ENCODE data around the gene ACKR1.

Gene ACKR1

GRCh38 chr1:159239551-159240220 lies 35.0 kb downstream of the ACKR1 start:
- H4K8ac ChIP-seq (ENCODE audit: low read length), result no peak overlapping the region
- H2BK120ac ChIP-seq (ENCODE audit: low read depth, low read length), result no peak overlapping the region
- no peak overlapping the region for H3K9ac ChIP-seq (ENCODE audit: low read length)
- H3K27ac ChIP-seq (ENCODE audit: low read length, poor library complexity, severe bottlenecking), result no peak overlapping the region
- no peak overlapping the region for H2AK5ac ChIP-seq (ENCODE audit: low read length, severe bottlenecking)
- no peaks in the 10 kb centered on the region for H3K4me1 ChIP-seq (ENCODE audit: control insufficient read depth, insufficient read depth, low read depth, low read length)
- H2BK12ac ChIP-seq (ENCODE audit: low read length in 2 of 2), result no peak overlapping the region
- H2BK15ac ChIP-seq (ENCODE audit: low read depth, poor library complexity, severe bottlenecking), result no peak overlapping the region
- H3K36me3 ChIP-seq (ENCODE audit: control insufficient read depth in 1 of 2, insufficient read depth in 2 of 2, low read depth in 1 of 2, low read length in 2 of 2), result no peaks in the 10 kb centered on the region
- no peaks in the 10 kb centered on the region for H3K79me1 ChIP-seq (replicated peaks; ENCODE audit: low read length, poor library complexity, severe bottlenecking)
- no peaks in the 10 kb centered on the region for H3K27me3 ChIP-seq (ENCODE audit: control insufficient read depth in 1 of 2, insufficient read depth in 1 of 2, low read length in 2 of 2)
- 42% methylated on average over 3 of the region's 4 CpGs for WGBS
- H3K4ac ChIP-seq (ENCODE audit: low read depth in 1 of 2, low read length in 2 of 2), result no peak overlapping the region
- no peak overlapping the region for H3K4me3 ChIP-seq (ENCODE audit: insufficient read depth in 1 of 2, low read depth in 1 of 2, low read length in 2 of 2)
- no peak overlapping the region for H3K18ac ChIP-seq (ENCODE audit: low read depth in 1 of 2, low read length in 2 of 2)
- H2AFZ ChIP-seq (ENCODE audit: low read depth, low read length), result no peak overlapping the region
- no peak overlapping the region for H4K91ac ChIP-seq (ENCODE audit: low read length)
- H3K9me3 ChIP-seq (ENCODE audit: control insufficient read depth, low read length), result peaks cover 6% of the 10 kb centered on the region
- H3K4me2 ChIP-seq (ENCODE audit: low read length, poor library complexity, severe bottlenecking), result no peak overlapping the region
- no peak overlapping the region for H2BK5ac ChIP-seq (ENCODE audit: low read depth, low read length, poor library complexity, severe bottlenecking)
- H3K23ac ChIP-seq (ENCODE audit: low read length in 2 of 2), result no peak overlapping the region
- H3K14ac ChIP-seq (ENCODE audit: low read length in 2 of 2), result no peak overlapping the region
- no peak for DNase-seq

GRCh38 chr1:159247266-159247665 lies 42.6 kb downstream of the ACKR1 start:
- no peak overlapping the region for H4K91ac ChIP-seq (ENCODE audit: low read length)
- H2BK15ac ChIP-seq (ENCODE audit: low read depth, poor library complexity, severe bottlenecking), result no peak overlapping the region
- H3K9me3 ChIP-seq (ENCODE audit: control insufficient read depth, low read length), result peaks cover 41% of the 10 kb centered on the region
- H2BK12ac ChIP-seq (ENCODE audit: low read length in 2 of 2), result no peak overlapping the region
- H3K18ac ChIP-seq (ENCODE audit: low read depth in 1 of 2, low read length in 2 of 2), result no peak overlapping the region
- H3K27me3 ChIP-seq (ENCODE audit: control insufficient read depth in 1 of 2, insufficient read depth in 1 of 2, low read length in 2 of 2), result no peaks in the 10 kb centered on the region
- H3K14ac ChIP-seq (ENCODE audit: low read length in 2 of 2), result no peak overlapping the region
- WGBS, result 92% methylated on average over 3 of the region's 3 CpGs
- no peak for DNase-seq
- H3K79me1 ChIP-seq (replicated peaks; ENCODE audit: low read length, poor library complexity, severe bottlenecking), result no peaks in the 10 kb centered on the region
- no peak overlapping the region for H2BK120ac ChIP-seq (ENCODE audit: low read depth, low read length)
- H2BK5ac ChIP-seq (ENCODE audit: low read depth, low read length, poor library complexity, severe bottlenecking), result no peak overlapping the region
- H3K36me3 ChIP-seq (ENCODE audit: control insufficient read depth in 1 of 2, insufficient read depth in 2 of 2, low read depth in 1 of 2, low read length in 2 of 2), result no peaks in the 10 kb centered on the region
- no peak overlapping the region for H3K9ac ChIP-seq (ENCODE audit: low read length)
- H3K23ac ChIP-seq (ENCODE audit: low read length in 2 of 2), result no peak overlapping the region
- H2AK5ac ChIP-seq (ENCODE audit: low read length, severe bottlenecking), result no peak overlapping the region
- H3K4ac ChIP-seq (ENCODE audit: low read depth in 1 of 2, low read length in 2 of 2), result no peak overlapping the region
- no peak overlapping the region for H3K4me3 ChIP-seq (ENCODE audit: insufficient read depth in 1 of 2, low read depth in 1 of 2, low read length in 2 of 2)
- no peak overlapping the region for H4K8ac ChIP-seq (ENCODE audit: low read length)
- H3K27ac ChIP-seq (ENCODE audit: low read length, poor library complexity, severe bottlenecking), result no peak overlapping the region
- no peak overlapping the region for H3K4me2 ChIP-seq (ENCODE audit: low read length, poor library complexity, severe bottlenecking)
- no peak overlapping the region for H2AFZ ChIP-seq (ENCODE audit: low read depth, low read length)
- H3K4me1 ChIP-seq (ENCODE audit: control insufficient read depth, insufficient read depth, low read depth, low read length), result no peaks in the 10 kb centered on the region

- 33% methylated on average over 1 of the region's 1 CpG for WGBS
- peaks cover 41% of the 10 kb centered on the region for H3K9me3 ChIP-seq (ENCODE audit: control insufficient read depth, low read length)
- no peak overlapping the region for H2AK5ac ChIP-seq (ENCODE audit: low read length, severe bottlenecking)
- no peak overlapping the region for H3K4me3 ChIP-seq (ENCODE audit: insufficient read depth in 1 of 2, low read depth in 1 of 2, low read length in 2 of 2)
- H2BK15ac ChIP-seq (ENCODE audit: low read depth, poor library complexity, severe bottlenecking), result no peak overlapping the region
- DNase-seq, result no peak
- H3K36me3 ChIP-seq (ENCODE audit: control insufficient read depth in 1 of 2, insufficient read depth in 2 of 2, low read depth in 1 of 2, low read length in 2 of 2), result no peaks in the 10 kb centered on the region
- no peak overlapping the region for H3K14ac ChIP-seq (ENCODE audit: low read length in 2 of 2)
- no peak overlapping the region for H4K8ac ChIP-seq (ENCODE audit: low read length)
- H3K9ac ChIP-seq (ENCODE audit: low read length), result no peak overlapping the region
- H3K4me1 ChIP-seq (ENCODE audit: control insufficient read depth, insufficient read depth, low read depth, low read length), result no peaks in the 10 kb centered on the region
- no peak overlapping the region for H3K27ac ChIP-seq (ENCODE audit: low read length, poor library complexity, severe bottlenecking)
- H3K27me3 ChIP-seq (ENCODE audit: control insufficient read depth in 1 of 2, insufficient read depth in 1 of 2, low read length in 2 of 2), result no peaks in the 10 kb centered on the region
- H3K79me1 ChIP-seq (replicated peaks; ENCODE audit: low read length, poor library complexity, severe bottlenecking), result no peaks in the 10 kb centered on the region
- H2AFZ ChIP-seq (ENCODE audit: low read depth, low read length), result no peak overlapping the region
- no peak overlapping the region for H3K4ac ChIP-seq (ENCODE audit: low read depth in 1 of 2, low read length in 2 of 2)
- H3K18ac ChIP-seq (ENCODE audit: low read depth in 1 of 2, low read length in 2 of 2), result no peak overlapping the region
- no peak overlapping the region for H2BK12ac ChIP-seq (ENCODE audit: low read length in 2 of 2)
- no peak overlapping the region for H3K23ac ChIP-seq (ENCODE audit: low read length in 2 of 2)
- no peak overlapping the region for H3K4me2 ChIP-seq (ENCODE audit: low read length, poor library complexity, severe bottlenecking)
- no peak overlapping the region for H2BK5ac ChIP-seq (ENCODE audit: low read depth, low read length, poor library complexity, severe bottlenecking)
- H2BK120ac ChIP-seq (ENCODE audit: low read depth, low read length), result no peak overlapping the region
- no peak overlapping the region for H4K91ac ChIP-seq (ENCODE audit: low read length)
Observed at GRCh38 chr1:159248311-159248710, 43.6 kb downstream of the ACKR1 start.

GRCh38 chr1:159250638-159251216 lies 46.1 kb downstream of the ACKR1 start:
- WGBS, result 56% methylated on average over 8 of the region's 8 CpGs
- H2AK5ac ChIP-seq (ENCODE audit: low read length, severe bottlenecking), result no peak overlapping the region
- no peak overlapping the region for H2AFZ ChIP-seq (ENCODE audit: low read depth, low read length)
- H2BK5ac ChIP-seq (ENCODE audit: low read depth, low read length, poor library complexity, severe bottlenecking), result no peak overlapping the region
- no peak overlapping the region for H3K27ac ChIP-seq (ENCODE audit: low read length, poor library complexity, severe bottlenecking)
- H3K23ac ChIP-seq (ENCODE audit: low read length in 2 of 2), result no peak overlapping the region
- H2BK120ac ChIP-seq (ENCODE audit: low read depth, low read length), result no peak overlapping the region
- H3K79me1 ChIP-seq (replicated peaks; ENCODE audit: low read length, poor library complexity, severe bottlenecking), result no peaks in the 10 kb centered on the region
- H3K36me3 ChIP-seq (ENCODE audit: control insufficient read depth in 1 of 2, insufficient read depth in 2 of 2, low read depth in 1 of 2, low read length in 2 of 2), result no peaks in the 10 kb centered on the region
- H3K4me3 ChIP-seq (ENCODE audit: insufficient read depth in 1 of 2, low read depth in 1 of 2, low read length in 2 of 2), result no peak overlapping the region
- no peaks in the 10 kb centered on the region for H3K27me3 ChIP-seq (ENCODE audit: control insufficient read depth in 1 of 2, insufficient read depth in 1 of 2, low read length in 2 of 2)
- DNase-seq, result no peak
- H3K4me2 ChIP-seq (ENCODE audit: low read length, poor library complexity, severe bottlenecking), result no peak overlapping the region
- H3K4ac ChIP-seq (ENCODE audit: low read depth in 1 of 2, low read length in 2 of 2), result no peak overlapping the region
- peaks cover 32% of the 10 kb centered on the region for H3K9me3 ChIP-seq (ENCODE audit: control insufficient read depth, low read length)
- no peak overlapping the region for H4K91ac ChIP-seq (ENCODE audit: low read length)
- no peak overlapping the region for H2BK12ac ChIP-seq (ENCODE audit: low read length in 2 of 2)
- H4K8ac ChIP-seq (ENCODE audit: low read length), result no peak overlapping the region
- H3K4me1 ChIP-seq (ENCODE audit: control insufficient read depth, insufficient read depth, low read depth, low read length), result no peaks in the 10 kb centered on the region
- H3K18ac ChIP-seq (ENCODE audit: low read depth in 1 of 2, low read length in 2 of 2), result no peak overlapping the region
- no peak overlapping the region for H3K9ac ChIP-seq (ENCODE audit: low read length)
- no peak overlapping the region for H2BK15ac ChIP-seq (ENCODE audit: low read depth, poor library complexity, severe bottlenecking)
- H3K14ac ChIP-seq (ENCODE audit: low read length in 2 of 2), result no peak overlapping the region

Data from mesenchymal stem cell (in vitro differentiated cells and primary cell).